ENCODE data around the gene RABGAP1.

The RABGAP1 gene

GRCh38 chr9:122918310-122918709 is 22.5 kb upstream of the RABGAP1 start:
- no peak for TF ChIP-seq POLR2AphosphoS5 (IDR thresholded peaks at IDR 0.05; ENCODE audit: borderline replicate concordance, low read depth, low read length)
- no peak for TF ChIP-seq FOXP2 (optimal IDR thresholded peaks at IDR 0.05; ENCODE audit: control extremely low read depth, extremely low read length, insufficient read depth)
- no peak for TF ChIP-seq EZH2 (IDR thresholded peaks at IDR 0.05)
- H3K27ac ChIP-seq: no peak overlapping the region

GRCh38 chr9:122922713-122923112 is 18.1 kb upstream of the RABGAP1 start:
- Histone ChIP-seq H3K4me3 (no peak overlapping the region), H3K9ac (ENCODE audit: insufficient read length) (no peak overlapping the region), H3K9me3 (ENCODE audit: low read depth, low read length) (no peaks in the 10 kb centered on the region), H3K36me3 (ENCODE audit: insufficient read depth, low read length) (peaks cover 10% of the 10 kb centered on the region), H3K27ac (no peak overlapping the region)
- TF ChIP-seq FOXP2 (optimal IDR thresholded peaks at IDR 0.05; ENCODE audit: control extremely low read depth, extremely low read length, insufficient read depth) (no peak), EZH2 (IDR thresholded peaks at IDR 0.05) (no peak), POLR2AphosphoS5 (IDR thresholded peaks at IDR 0.05; ENCODE audit: borderline replicate concordance, low read depth, low read length) (no peak)
- no peak for DNase-seq (ENCODE audit: low read depth, low spot score)

More at GRCh38 chr9:122918310-122918709, 22.5 kb upstream of the RABGAP1 start:
- no peak overlapping the region for H3K4me3 ChIP-seq
- no peak overlapping the region for H3K9ac ChIP-seq (ENCODE audit: insufficient read length)
- H3K9me3 ChIP-seq (ENCODE audit: low read depth, low read length): no peaks in the 10 kb centered on the region
- no peak for DNase-seq (ENCODE audit: low read depth, low spot score)
- H3K36me3 ChIP-seq (ENCODE audit: insufficient read depth, low read length): peaks cover 10% of the 10 kb centered on the region

GRCh38 chr9:122923947-122924346 is 16.9 kb upstream of the RABGAP1 start:
- Histone ChIP-seq H3K36me3 (ENCODE audit: insufficient read depth, low read length) (peaks cover 11% of the 10 kb centered on the region), H3K4me3 (no peak overlapping the region), H3K9ac (ENCODE audit: insufficient read length) (no peak overlapping the region), H3K9me3 (ENCODE audit: low read depth, low read length) (no peaks in the 10 kb centered on the region), H3K27ac (no peak overlapping the region)
- no peak for DNase-seq (ENCODE audit: low read depth, low spot score)
- TF ChIP-seq EZH2 (IDR thresholded peaks at IDR 0.05) (no peak), FOXP2 (optimal IDR thresholded peaks at IDR 0.05; ENCODE audit: control extremely low read depth, extremely low read length, insufficient read depth) (no peak), POLR2AphosphoS5 (IDR thresholded peaks at IDR 0.05; ENCODE audit: borderline replicate concordance, low read depth, low read length) (no peak)

- no peak overlapping the region for H3K9ac ChIP-seq (ENCODE audit: insufficient read length)
- TF ChIP-seq EZH2 (IDR thresholded peaks at IDR 0.05): no peak
- no peak for TF ChIP-seq POLR2AphosphoS5 (IDR thresholded peaks at IDR 0.05; ENCODE audit: borderline replicate concordance, low read depth, low read length)
- no peak for TF ChIP-seq FOXP2 (optimal IDR thresholded peaks at IDR 0.05; ENCODE audit: control extremely low read depth, extremely low read length, insufficient read depth)
- DNase-seq (ENCODE audit: low read depth, low spot score): no peak
- H3K9me3 ChIP-seq (ENCODE audit: low read depth, low read length): no peaks in the 10 kb centered on the region
- H3K36me3 ChIP-seq (ENCODE audit: insufficient read depth, low read length): peaks cover 4% of the 10 kb centered on the region; the same call in 1 of the 2 replicates
- H3K27ac ChIP-seq: no peak overlapping the region
- H3K4me3 ChIP-seq: peak overlapping the region; percentile 86
Measured at GRCh38 chr9:122929796-122930354, 10.9 kb upstream of the RABGAP1 start.

- Histone ChIP-seq H3K27ac (peak overlapping the region; percentile 83), H3K4me3 (peak overlapping the region; percentile 86), H3K36me3 (ENCODE audit: insufficient read depth, low read length) (peaks cover 4% of the 10 kb centered on the region; the same call in 1 of the 2 replicates), H3K9ac (ENCODE audit: insufficient read length) (peak overlapping the region; percentile 92), H3K9me3 (ENCODE audit: low read depth, low read length) (no peaks in the 10 kb centered on the region)
- TF ChIP-seq EZH2 (IDR thresholded peaks at IDR 0.05): no peak
- TF ChIP-seq FOXP2 (optimal IDR thresholded peaks at IDR 0.05; ENCODE audit: control extremely low read depth, extremely low read length, insufficient read depth): no peak
- TF ChIP-seq POLR2AphosphoS5 (IDR thresholded peaks at IDR 0.05; ENCODE audit: borderline replicate concordance, low read depth, low read length): no peak
- no peak for DNase-seq (ENCODE audit: low read depth, low spot score)
Measured at GRCh38 chr9:122930541-122931225, 10.1 kb upstream of the RABGAP1 start.

- Histone ChIP-seq H3K27ac (peak within 1 kb of the TSS; percentile 83), H3K4me3 (peak within 1 kb of the TSS; percentile 86), H3K9ac (ENCODE audit: insufficient read length) (peak within 1 kb of the TSS; percentile 92), H3K9me3 (ENCODE audit: low read depth, low read length) (no peaks in the 10 kb centered on the region), H3K36me3 (ENCODE audit: insufficient read depth, low read length) (peaks cover 10% of the 10 kb centered on the region)
- no peak for DNase-seq (ENCODE audit: low read depth, low spot score)
- TF ChIP-seq EZH2 (IDR thresholded peaks at IDR 0.05): no peak
- peak; percentile 95 for TF ChIP-seq POLR2AphosphoS5 (IDR thresholded peaks at IDR 0.05; ENCODE audit: borderline replicate concordance, low read depth, low read length)
Measured at GRCh38 chr9:122931226-122932121, 9.3 kb upstream of the RABGAP1 start, which contains the start of gene ZBTB26. TSS of gene ZBTB26 (minus strand) at chr9:122931512. CDS start at chr9:122919934, 11,578 bp downstream.

- no peak overlapping the region for H3K4me3 ChIP-seq
- H3K36me3 ChIP-seq (ENCODE audit: insufficient read depth, low read length): peaks cover 40% of the 10 kb centered on the region
- TF ChIP-seq FOXP2 (optimal IDR thresholded peaks at IDR 0.05; ENCODE audit: control extremely low read depth, extremely low read length, insufficient read depth) (no peak), EZH2 (IDR thresholded peaks at IDR 0.05) (no peak), POLR2AphosphoS5 (IDR thresholded peaks at IDR 0.05; ENCODE audit: borderline replicate concordance, low read depth, low read length) (no peak)
- H3K9ac ChIP-seq (ENCODE audit: insufficient read length): no peak overlapping the region
- H3K9me3 ChIP-seq (ENCODE audit: low read depth, low read length): no peaks in the 10 kb centered on the region
- no peak for DNase-seq (ENCODE audit: low read depth, low spot score)
- no peak overlapping the region for H3K27ac ChIP-seq
Measured at GRCh38 chr9:122936464-122936863, 4.4 kb upstream of the RABGAP1 start.

- no peak overlapping the region for H3K9ac ChIP-seq (ENCODE audit: insufficient read length)
- H3K9me3 ChIP-seq (ENCODE audit: low read depth, low read length): no peaks in the 10 kb centered on the region
- DNase-seq (ENCODE audit: low read depth, low spot score): no peak
- TF ChIP-seq EZH2 (IDR thresholded peaks at IDR 0.05): no peak
- TF ChIP-seq POLR2AphosphoS5 (IDR thresholded peaks at IDR 0.05; ENCODE audit: borderline replicate concordance, low read depth, low read length): no peak
- TF ChIP-seq FOXP2 (optimal IDR thresholded peaks at IDR 0.05; ENCODE audit: control extremely low read depth, extremely low read length, insufficient read depth): no peak
- H3K36me3 ChIP-seq (ENCODE audit: insufficient read depth, low read length): peaks cover 43% of the 10 kb centered on the region
- H3K4me3 ChIP-seq: no peak overlapping the region
- no peak overlapping the region for H3K27ac ChIP-seq
Measured at GRCh38 chr9:122936883-122937282, 3.9 kb upstream of the RABGAP1 start.
